ENCODE measurements around the gene GUCY1A1. TPM values are rescaled to one million over a fixed set of nuclear protein-coding genes. Genes with fewer than 3 reads are reported as not detected.

GUCY1A1 gene
- 0.29 TPM in 1 of 2 replicates, not detected in the other for total RNA-seq

GRCh38 chr4:155666344-155667221, at the start of gene GUCY1A1:
Gene GUCY1A1, plus strand, starts transcription at chr4:155666848. Its CDS starts 30,020 bp downstream, at chr4:155696868.
- Histone ChIP-seq H3K79me2 (ENCODE audit: insufficient read depth, low read length) (no peaks in the 10 kb centered on the region), H3K4me3 (ENCODE audit: insufficient read depth, low read length) (peak within 1 kb of the TSS; percentile 54), H2AFZ (ENCODE audit: low read length) (peak within 1 kb of the TSS; percentile 77), H3K4me2 (ENCODE audit: insufficient read depth, low read length) (peak within 1 kb of the TSS; percentile 78), H3K27me3 (ENCODE audit: insufficient read depth, low read length) (peaks cover 31% of the 10 kb centered on the region), H4K20me1 (ENCODE audit: insufficient read depth, low read length) (no peaks in the 10 kb centered on the region), H3K36me3 (ENCODE audit: insufficient read depth, low read length) (no peaks in the 10 kb centered on the region), H3K4me1 (ENCODE audit: insufficient read depth, low read length) (peaks cover 7% of the 10 kb centered on the region), H3K27ac (ENCODE audit: low read depth, low read length) (no peak within 1 kb of the TSS), H3K9me3 (ENCODE audit: low read depth, low read length) (no peaks in the 10 kb centered on the region)
- TF ChIP-seq CTCF (IDR thresholded peaks at IDR 0.05; ENCODE audit: extremely low read depth, low read depth, low read length) = no peak
- peak; percentile 73 for DNase-seq (ENCODE audit: insufficient read length, low spot score, missing footprints)

GRCh38 chr4:155617296-155617695, 49.4 kb upstream of the GUCY1A1 start:
- no peaks in the 10 kb centered on the region for H3K9me3 ChIP-seq (ENCODE audit: low read depth, low read length)
- H3K4me3 ChIP-seq (ENCODE audit: insufficient read depth, low read length) = no peak overlapping the region
- H3K27ac ChIP-seq (ENCODE audit: low read depth, low read length) = no peak overlapping the region
- H2AFZ ChIP-seq (ENCODE audit: low read length) = no peak overlapping the region
- H3K4me1 ChIP-seq (ENCODE audit: insufficient read depth, low read length) = no peaks in the 10 kb centered on the region
- no peak for DNase-seq (ENCODE audit: insufficient read length, low spot score, missing footprints)
- no peak for TF ChIP-seq CTCF (IDR thresholded peaks at IDR 0.05; ENCODE audit: extremely low read depth, low read depth, low read length)
- H3K36me3 ChIP-seq (ENCODE audit: insufficient read depth, low read length) = no peaks in the 10 kb centered on the region
- no peaks in the 10 kb centered on the region for H3K79me2 ChIP-seq (ENCODE audit: insufficient read depth, low read length)
- H3K4me2 ChIP-seq (ENCODE audit: insufficient read depth, low read length) = no peak overlapping the region
- H3K27me3 ChIP-seq (ENCODE audit: insufficient read depth, low read length) = no peaks in the 10 kb centered on the region
- H4K20me1 ChIP-seq (ENCODE audit: insufficient read depth, low read length) = no peaks in the 10 kb centered on the region

- DNase-seq (ENCODE audit: insufficient read length, low spot score, missing footprints) = no peak
- no peak overlapping the region for H3K4me2 ChIP-seq (ENCODE audit: insufficient read depth, low read length)
- H3K9me3 ChIP-seq (ENCODE audit: low read depth, low read length) = no peaks in the 10 kb centered on the region
Measured at GRCh38 chr4:155618183-155618838, 48.3 kb upstream of the GUCY1A1 start.

More at GRCh38 chr4:155618183-155618838, 48.3 kb upstream of the GUCY1A1 start:
- no peak overlapping the region for H2AFZ ChIP-seq (ENCODE audit: low read length)
- H3K36me3 ChIP-seq (ENCODE audit: insufficient read depth, low read length) = no peaks in the 10 kb centered on the region
- no peak overlapping the region for H3K27ac ChIP-seq (ENCODE audit: low read depth, low read length)
- H3K4me1 ChIP-seq (ENCODE audit: insufficient read depth, low read length) = no peaks in the 10 kb centered on the region
- no peak overlapping the region for H3K4me3 ChIP-seq (ENCODE audit: insufficient read depth, low read length)
- H3K79me2 ChIP-seq (ENCODE audit: insufficient read depth, low read length) = no peaks in the 10 kb centered on the region
- H3K27me3 ChIP-seq (ENCODE audit: insufficient read depth, low read length) = no peaks in the 10 kb centered on the region
- no peaks in the 10 kb centered on the region for H4K20me1 ChIP-seq (ENCODE audit: insufficient read depth, low read length)
- TF ChIP-seq CTCF (IDR thresholded peaks at IDR 0.05; ENCODE audit: extremely low read depth, low read depth, low read length) = no peak

All from osteoblast (primary cell).